Epithelial cell of proximal tubule (primary cell): ENCODE data around the gene VGLL2. TPM values are rescaled to one million over a fixed set of nuclear protein-coding genes. Genes with fewer than 3 reads are reported as not detected.

Experiments used
- DNase-seq: peaks from one replicate; pipeline ENCODE4 v3.0.0-alpha.2; 2011; ENCODE audit warnings: low read depth
- H3K4me3 ChIP-seq: 2 replicates; pipeline ENCODE4 v1.5.1; 2011; ENCODE audit warnings: low read depth, mild to moderate bottlenecking, low read length
- total RNA-seq: library from RNA; depleted of rRNA; stranded (reverse); fragments of >200 nt; gene quantifications from 2 replicates; pipeline ENCODE4 v1.2.3, GENCODE V29; 2015
- TF ChIP-seq, protein P1 (sequence below): conservative IDR thresholded peaks from 2 replicates; pipeline ENCODE4 v1.5.1; 2012; ENCODE audit warnings: low read depth, mild to moderate bottlenecking, low read length

The VGLL2 gene
- total RNA-seq, 1 donor from 2014 or later: not detected

DNA sequence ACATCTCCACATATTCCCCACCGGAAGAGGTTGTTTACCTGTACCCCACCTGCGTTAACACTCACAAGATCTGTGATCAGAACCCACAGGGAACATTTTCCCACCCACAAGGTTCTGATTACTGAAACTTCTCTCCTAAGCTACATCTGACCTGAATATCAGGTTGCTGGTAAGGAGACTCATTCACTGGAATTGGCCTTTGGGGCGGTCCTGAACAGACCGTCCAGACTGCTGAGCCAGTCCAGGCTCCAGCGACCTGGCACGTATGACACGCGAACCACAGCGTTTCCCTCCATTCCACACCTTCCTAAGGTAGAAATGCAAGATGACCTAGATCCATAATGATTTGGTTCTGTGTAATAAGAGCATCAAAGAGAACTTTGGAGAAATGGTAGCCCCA, 9.8 kb downstream of the VGLL2 start:
- TF ChIP-seq, protein P1, sequence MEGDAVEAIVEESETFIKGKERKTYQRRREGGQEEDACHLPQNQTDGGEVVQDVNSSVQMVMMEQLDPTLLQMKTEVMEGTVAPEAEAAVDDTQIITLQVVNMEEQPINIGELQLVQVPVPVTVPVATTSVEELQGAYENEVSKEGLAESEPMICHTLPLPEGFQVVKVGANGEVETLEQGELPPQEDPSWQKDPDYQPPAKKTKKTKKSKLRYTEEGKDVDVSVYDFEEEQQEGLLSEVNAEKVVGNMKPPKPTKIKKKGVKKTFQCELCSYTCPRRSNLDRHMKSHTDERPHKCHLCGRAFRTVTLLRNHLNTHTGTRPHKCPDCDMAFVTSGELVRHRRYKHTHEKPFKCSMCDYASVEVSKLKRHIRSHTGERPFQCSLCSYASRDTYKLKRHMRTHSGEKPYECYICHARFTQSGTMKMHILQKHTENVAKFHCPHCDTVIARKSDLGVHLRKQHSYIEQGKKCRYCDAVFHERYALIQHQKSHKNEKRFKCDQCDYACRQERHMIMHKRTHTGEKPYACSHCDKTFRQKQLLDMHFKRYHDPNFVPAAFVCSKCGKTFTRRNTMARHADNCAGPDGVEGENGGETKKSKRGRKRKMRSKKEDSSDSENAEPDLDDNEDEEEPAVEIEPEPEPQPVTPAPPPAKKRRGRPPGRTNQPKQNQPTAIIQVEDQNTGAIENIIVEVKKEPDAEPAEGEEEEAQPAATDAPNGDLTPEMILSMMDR: no peak
- no peak overlapping the region for H3K4me3 ChIP-seq
- no peak for DNase-seq

- no peak overlapping the region for H3K4me3 ChIP-seq
- no peak for DNase-seq
- TF ChIP-seq, protein P1: no peak
These were observed 10.4 kb downstream of the VGLL2 start for GRCh38 chr6:117275711-117276110.

DNA sequence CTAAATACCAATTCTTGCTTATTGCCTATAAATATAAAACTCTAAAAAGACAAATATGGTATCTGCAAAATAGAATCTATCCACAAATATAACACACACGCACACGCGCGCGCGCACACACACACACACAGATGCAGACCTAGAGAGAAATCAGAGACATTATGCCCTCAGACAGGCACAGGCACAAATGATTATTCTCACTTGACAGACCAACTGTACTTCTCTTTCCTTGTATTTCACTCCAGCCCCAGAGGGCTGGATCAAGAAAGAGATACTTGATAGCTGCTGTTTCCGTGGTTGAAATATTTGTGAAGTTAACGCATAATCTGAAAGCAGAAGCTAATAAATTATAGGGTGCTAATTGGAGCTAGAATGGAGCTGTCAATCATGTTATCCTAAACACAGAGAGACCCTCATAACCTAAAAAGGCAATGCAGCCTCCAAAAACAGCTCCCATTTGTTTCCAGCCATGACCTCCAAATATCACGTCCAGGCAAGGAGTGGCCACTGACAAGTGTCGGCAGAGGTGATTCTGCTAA, 11.5 kb downstream of the VGLL2 start:
- DNase-seq: no peak
- TF ChIP-seq, protein P1: no peak

GRCh38 chr6:117280922-117281321, 15.6 kb downstream of the VGLL2 start:
- DNase-seq: no peak
- no peak overlapping the region for H3K4me3 ChIP-seq
- TF ChIP-seq, protein P1: peak; percentile 38

More for the DNA sequence above, 11.5 kb downstream of the VGLL2 start:
- H3K4me3 ChIP-seq: no peak overlapping the region

DNA sequence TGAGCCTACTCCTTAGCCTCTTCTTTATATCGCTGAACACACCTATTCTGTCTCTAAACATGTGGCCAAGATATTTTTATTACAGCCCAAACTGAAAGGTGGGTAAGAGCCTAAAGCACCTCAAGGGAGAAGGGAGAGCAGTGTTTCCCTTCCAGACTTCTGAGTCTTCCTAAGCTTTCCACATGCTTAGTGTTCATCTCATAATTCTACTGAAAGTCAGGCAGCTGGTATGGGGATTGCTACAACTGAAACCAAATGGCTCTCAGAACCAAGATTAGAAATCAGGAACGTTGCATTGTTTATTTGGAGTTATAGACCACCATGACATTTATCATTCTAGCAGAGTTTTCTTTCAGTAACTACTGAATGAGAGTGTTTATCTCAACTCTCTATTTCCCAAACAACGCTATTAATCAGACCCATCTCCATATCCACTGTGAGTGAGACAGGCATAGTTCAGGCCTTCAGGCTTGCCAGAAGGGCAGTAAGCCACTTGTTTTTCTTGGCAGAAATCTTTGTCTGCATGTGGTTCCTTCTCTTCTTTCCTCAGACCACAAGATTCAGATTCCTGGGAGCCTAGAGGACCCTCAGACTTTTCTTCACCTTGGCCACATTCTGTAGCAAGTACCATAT, 22.8 kb downstream of the VGLL2 start:
- TF ChIP-seq, protein P1: no peak
- DNase-seq: no peak
- no peak overlapping the region for H3K4me3 ChIP-seq

GRCh38 chr6:117290173-117290846, 25.0 kb downstream of the VGLL2 start:
- DNase-seq: no peak
- no peak overlapping the region for H3K4me3 ChIP-seq
- TF ChIP-seq, protein P1: no peak
